Hepatocyte (in vitro differentiated cells): Measurements from ENCODE around the gene RERG. TPM values are rescaled to one million over a fixed set of nuclear protein-coding genes. Genes with fewer than 3 reads are reported as not detected.

Source experiments
- DNase-seq: peaks from one replicate; pipeline ENCODE4 v3.0.0-alpha.2; 2016; ENCODE audit warnings: low spot score
- H2AFZ ChIP-seq: fragments of 200-600 bp; sonication (generic); 2 replicates; pipeline ENCODE4 v1.6.0; 2016; ENCODE audit warnings: antibody characterized with exemption, mild to moderate bottlenecking
- H3K27ac ChIP-seq: fragments of 200-600 bp; sonication (generic); 2 replicates; pipeline ENCODE4 v1.5.1; 2016; ENCODE audit warnings: mild to moderate bottlenecking
- H3K27me3 ChIP-seq: fragments of 200-600 bp; sonication (generic); 2 replicates; pipeline ENCODE4 v1.6.1; 2016
- H3K36me3 ChIP-seq: fragments of 200-600 bp; sonication (generic); replicated peaks from 2 replicates; pipeline ENCODE4 v1.5.1; 2016; ENCODE audit warnings: low read depth; ENCODE audit not compliant: insufficient read depth
- H3K4me1 ChIP-seq: fragments of 200-600 bp; sonication (generic); 2 replicates; pipeline ENCODE4 v1.5.1; 2016; ENCODE audit warnings: mild to moderate bottlenecking, moderate library complexity; ENCODE audit not compliant: insufficient read depth
- H3K4me2 ChIP-seq: fragments of 200-600 bp; sonication (generic); 2 replicates; pipeline ENCODE4 v1.6.0; 2016
- H3K4me3 ChIP-seq: fragments of 200-600 bp; sonication (generic); 2 replicates; pipeline ENCODE4 v1.5.1; 2016; ENCODE audit warnings: mild to moderate bottlenecking
- H3K79me2 ChIP-seq: fragments of 200-600 bp; sonication (generic); 2 replicates; pipeline ENCODE4 v1.6.0; 2017; ENCODE audit warnings: mild to moderate bottlenecking
- H3K9me2 ChIP-seq: fragments of 200-600 bp; sonication (generic); replicated peaks from 2 replicates; pipeline ENCODE4 v1.6.0; 2017; ENCODE audit warnings: mild to moderate bottlenecking; ENCODE audit not compliant: insufficient read depth
- H3K9me3 ChIP-seq: fragments of 200-600 bp; sonication (generic); 2 replicates; pipeline ENCODE4 v1.5.1; 2016; ENCODE audit warnings: low read depth, mild to moderate bottlenecking
- H4K20me1 ChIP-seq: fragments of 200-600 bp; sonication (generic); 2 replicates; pipeline ENCODE4 v1.6.0; 2016; ENCODE audit warnings: mild to moderate bottlenecking; ENCODE audit not compliant: insufficient read depth, poor library complexity, severe bottlenecking
- EZH2 ChIP-seq: fragments of 200-600 bp; sonication (generic); IDR thresholded peaks from 2 replicates; pipeline ENCODE4 v1.6.1; 2016; ENCODE audit warnings: antibody characterized with exemption, mild to moderate bottlenecking, borderline replicate concordance
- EZH2phosphoT487 ChIP-seq: fragments of 200-600 bp; sonication (generic); IDR thresholded peaks from one replicate; pipeline ENCODE4 v1.6.1; 2018; ENCODE audit warnings: antibody characterized with exemption, mild to moderate bottlenecking, low read depth, moderate library complexity; ENCODE audit not compliant: unreplicated experiment, severe bottlenecking
- WGBS: methylation state at CpG from one replicate; pipeline ENCODE4 v1.1.6; 2016; ENCODE audit warnings: low lambda C conversion rate; ENCODE audit errors: missing lambda C conversion rate; 5-methylcytosine and 5-hydroxymethylcytosine counted together
- polyA plus RNA-seq: library from polyadenylated mRNA; unstranded; fragments of >200 nt; fragmentation: Nextera tagmentation; extraction: Ambion mirVana; gene quantifications from 2 replicates; pipeline ENCODE4 v1.2.1, GENCODE V29; 2016
- total RNA-seq: library from RNA; depleted of rRNA; stranded (reverse); fragments of >200 nt; gene quantifications from 2 replicates; pipeline ENCODE4 v1.2.3, GENCODE V29; 2014
- TF ChIP-seq, protein P1 (sequence below): fragments of 200-600 bp; sonication (generic); IDR thresholded peaks from 2 replicates; pipeline ENCODE4 v1.5.1; 2016; ENCODE audit warnings: antibody characterized with exemption, mild to moderate bottlenecking; ENCODE audit not compliant: poor library complexity

Gene RERG
- total and polyA plus RNA-seq, 2 experiments from 2014 or later = 1.3 to 7.9 TPM

DNA sequence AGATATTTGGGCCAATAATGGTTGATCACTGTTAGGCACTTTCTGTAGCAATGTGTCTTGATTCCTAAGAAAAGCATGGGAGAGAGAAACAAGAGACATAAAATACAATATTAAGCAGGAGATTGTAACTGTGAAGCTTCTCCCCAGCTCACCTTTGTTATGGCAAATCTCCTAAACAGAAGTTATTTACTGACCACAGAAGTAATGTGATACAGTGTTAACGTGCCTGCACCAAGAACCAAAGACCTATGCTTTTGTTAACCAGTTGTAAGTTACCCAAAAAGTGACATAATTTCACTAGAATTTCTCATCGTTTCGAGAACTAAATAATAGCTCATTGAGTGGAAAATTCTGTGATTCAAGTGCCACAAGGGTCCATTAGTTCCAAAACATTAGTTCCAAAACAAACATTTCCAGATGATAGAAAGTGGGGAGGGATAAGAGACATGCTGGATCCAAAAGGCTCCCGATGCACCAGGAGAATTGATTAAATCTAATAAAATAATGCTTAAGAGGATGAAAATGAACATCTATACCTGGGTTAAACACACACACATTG lies 14.3 kb downstream of the RERG start:
- no peak overlapping the region for H2AFZ ChIP-seq
- no peak for DNase-seq
- no peaks in the 10 kb centered on the region for H3K9me2 ChIP-seq
- H3K27ac ChIP-seq = no peak overlapping the region
- no peaks in the 10 kb centered on the region for H3K79me2 ChIP-seq
- H3K4me2 ChIP-seq = no peak overlapping the region
- H3K4me3 ChIP-seq = no peak overlapping the region
- no peaks in the 10 kb centered on the region for H3K27me3 ChIP-seq
- H3K4me1 ChIP-seq = no peaks in the 10 kb centered on the region
- H3K9me3 ChIP-seq = no peaks in the 10 kb centered on the region
- no peaks in the 10 kb centered on the region for H3K36me3 ChIP-seq
- 65% methylated on average over 4 of the region's 4 CpGs for WGBS
- TF ChIP-seq EZH2 = no peak
- TF ChIP-seq EZH2phosphoT487 = no peak
- TF ChIP-seq, protein P1, sequence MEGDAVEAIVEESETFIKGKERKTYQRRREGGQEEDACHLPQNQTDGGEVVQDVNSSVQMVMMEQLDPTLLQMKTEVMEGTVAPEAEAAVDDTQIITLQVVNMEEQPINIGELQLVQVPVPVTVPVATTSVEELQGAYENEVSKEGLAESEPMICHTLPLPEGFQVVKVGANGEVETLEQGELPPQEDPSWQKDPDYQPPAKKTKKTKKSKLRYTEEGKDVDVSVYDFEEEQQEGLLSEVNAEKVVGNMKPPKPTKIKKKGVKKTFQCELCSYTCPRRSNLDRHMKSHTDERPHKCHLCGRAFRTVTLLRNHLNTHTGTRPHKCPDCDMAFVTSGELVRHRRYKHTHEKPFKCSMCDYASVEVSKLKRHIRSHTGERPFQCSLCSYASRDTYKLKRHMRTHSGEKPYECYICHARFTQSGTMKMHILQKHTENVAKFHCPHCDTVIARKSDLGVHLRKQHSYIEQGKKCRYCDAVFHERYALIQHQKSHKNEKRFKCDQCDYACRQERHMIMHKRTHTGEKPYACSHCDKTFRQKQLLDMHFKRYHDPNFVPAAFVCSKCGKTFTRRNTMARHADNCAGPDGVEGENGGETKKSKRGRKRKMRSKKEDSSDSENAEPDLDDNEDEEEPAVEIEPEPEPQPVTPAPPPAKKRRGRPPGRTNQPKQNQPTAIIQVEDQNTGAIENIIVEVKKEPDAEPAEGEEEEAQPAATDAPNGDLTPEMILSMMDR = no peak
- no peaks in the 10 kb centered on the region for H4K20me1 ChIP-seq

DNA sequence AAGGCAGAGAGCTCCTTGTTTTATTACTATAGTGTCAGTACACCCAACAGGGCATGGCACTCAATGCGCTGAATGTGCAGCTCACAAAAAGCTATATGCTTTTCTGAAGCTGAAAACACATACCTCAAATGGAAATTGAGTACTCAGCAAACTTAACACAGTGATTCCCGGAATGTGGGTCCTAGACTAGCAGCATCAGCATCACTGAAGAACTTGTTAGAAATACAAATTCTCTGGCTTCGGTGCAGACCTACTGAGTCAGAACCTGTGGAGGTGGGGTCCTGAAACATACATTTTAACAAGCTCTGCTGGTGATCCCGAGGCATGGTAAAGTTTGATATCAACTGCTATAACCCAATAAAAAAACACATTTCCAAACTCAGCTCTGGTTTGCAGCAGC lies 14.9 kb downstream of the RERG start:
- no peak overlapping the region for H3K27ac ChIP-seq
- no peaks in the 10 kb centered on the region for H3K27me3 ChIP-seq
- H3K9me2 ChIP-seq = no peaks in the 10 kb centered on the region
- no peaks in the 10 kb centered on the region for H4K20me1 ChIP-seq
- no peak overlapping the region for H3K4me2 ChIP-seq
- H3K4me1 ChIP-seq = no peaks in the 10 kb centered on the region
- H3K36me3 ChIP-seq = no peaks in the 10 kb centered on the region
- 73% methylated on average over 4 of the region's 4 CpGs for WGBS
- no peak overlapping the region for H3K4me3 ChIP-seq
- TF ChIP-seq, protein P1 = no peak
- TF ChIP-seq EZH2 = no peak
- no peak for TF ChIP-seq EZH2phosphoT487
- no peak for DNase-seq
- H2AFZ ChIP-seq = no peak overlapping the region
- H3K79me2 ChIP-seq = no peaks in the 10 kb centered on the region
- no peaks in the 10 kb centered on the region for H3K9me3 ChIP-seq

DNA sequence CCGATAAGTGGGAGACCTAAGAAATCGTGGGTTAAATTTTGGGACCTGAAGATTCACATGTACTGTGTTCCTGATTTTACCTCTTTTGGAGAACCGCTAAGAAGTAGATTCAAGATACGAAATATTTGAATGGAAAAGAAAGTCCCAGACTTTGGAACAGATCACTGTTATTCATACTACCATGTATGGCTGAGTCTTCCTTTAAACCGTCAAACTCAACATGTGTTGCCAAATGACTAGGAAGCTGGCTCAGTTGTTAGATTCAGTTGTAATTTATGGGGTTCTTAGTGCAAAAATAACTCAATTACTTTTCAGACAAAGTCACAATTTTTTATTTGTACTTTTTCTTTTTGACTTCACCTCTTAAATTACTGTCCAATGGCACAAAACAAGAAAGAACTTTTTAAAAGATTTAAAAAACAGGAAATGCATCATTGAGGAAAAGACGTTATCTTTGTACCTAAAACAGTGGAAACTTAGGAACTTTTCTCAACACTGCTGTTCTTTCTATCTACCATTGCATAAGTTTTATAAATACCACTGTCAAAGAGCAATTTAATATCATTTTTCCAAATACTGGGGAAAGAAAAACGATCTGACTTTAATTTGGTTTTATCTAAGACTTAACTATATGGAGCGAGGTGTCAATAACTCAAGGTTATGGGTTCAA lies 15.7 kb downstream of the RERG start:
- TF ChIP-seq EZH2phosphoT487 = no peak
- TF ChIP-seq, protein P1 = no peak
- no peak for TF ChIP-seq EZH2
- H3K4me3 ChIP-seq = no peak overlapping the region
- no peak overlapping the region for H2AFZ ChIP-seq
- H3K27me3 ChIP-seq = no peaks in the 10 kb centered on the region
- no peaks in the 10 kb centered on the region for H3K36me3 ChIP-seq
- H3K79me2 ChIP-seq = no peaks in the 10 kb centered on the region
- no peaks in the 10 kb centered on the region for H3K9me2 ChIP-seq
- H4K20me1 ChIP-seq = no peaks in the 10 kb centered on the region
- no peaks in the 10 kb centered on the region for H3K4me1 ChIP-seq
- H3K4me2 ChIP-seq = no peak overlapping the region
- no peak overlapping the region for H3K27ac ChIP-seq
- DNase-seq = no peak
- WGBS = 92% methylated on average over 8 of the region's 8 CpGs
- no peaks in the 10 kb centered on the region for H3K9me3 ChIP-seq

DNA sequence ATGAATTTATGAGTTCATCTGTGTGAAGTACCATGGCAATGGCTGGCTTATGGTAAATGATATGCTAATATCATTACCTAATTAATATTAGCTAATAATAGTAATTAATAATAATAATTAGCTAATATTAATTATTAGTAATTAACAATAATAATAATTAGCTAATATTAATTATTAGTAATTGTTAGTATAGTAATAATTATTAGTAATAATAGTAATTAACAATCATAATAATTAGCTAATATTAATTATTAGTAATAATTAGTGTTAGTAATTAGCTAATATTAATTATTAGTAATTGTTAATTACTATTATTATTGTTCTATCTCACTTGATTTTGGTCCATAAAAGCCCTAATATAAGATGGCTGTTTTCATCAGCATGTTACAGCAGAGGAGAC lies 19.8 kb downstream of the RERG start:
- H3K9me3 ChIP-seq = no peaks in the 10 kb centered on the region
- DNase-seq = no peak
- H3K27ac ChIP-seq = no peak overlapping the region
- no peak overlapping the region for H3K4me3 ChIP-seq
- no peaks in the 10 kb centered on the region for H3K36me3 ChIP-seq
- no peaks in the 10 kb centered on the region for H3K79me2 ChIP-seq
- no peaks in the 10 kb centered on the region for H4K20me1 ChIP-seq
- TF ChIP-seq, protein P1 = no peak
- TF ChIP-seq EZH2phosphoT487 (no peak), EZH2 (no peak)
- no peak overlapping the region for H2AFZ ChIP-seq
- no peaks in the 10 kb centered on the region for H3K9me2 ChIP-seq
- no peak overlapping the region for H3K4me2 ChIP-seq
- H3K4me1 ChIP-seq = no peaks in the 10 kb centered on the region
- no peaks in the 10 kb centered on the region for H3K27me3 ChIP-seq
